Left lung (tissue), 14 donors: ENCODE results near the gene ATP13A1. TPM values are rescaled to one million over a fixed set of nuclear protein-coding genes. Genes with fewer than 3 reads are reported as not detected.

Source experiments
- ATAC-seq: fragments of 200-7000 bp; cut with Tn5 transposase; one replicate; pipeline ENCODE4 v1.9.1; 2020; ENCODE audit warnings: moderate library complexity
- DNase-seq, 4 donors: peaks; one replicate each; pipeline ENCODE4 v3.0.0-alpha.2; 2013 to 2020
- H3K27ac ChIP-seq, 2 donors: fragments of 200-600 bp; sonication (generic) in 1 of 2; one replicate each; pipeline versions ENCODE4 v1.5.0 to v1.8.0; 2020 to 2021
- H3K27me3 ChIP-seq, 2 donors: fragments of 200-600 bp; sonication (generic) in 1 of 2; one replicate each; pipeline versions ENCODE4 v1.5.0 to v1.8.0; 2020 to 2021
- H3K36me3 ChIP-seq, 2 donors: fragments of 200-600 bp; sonication (generic) in 1 of 2; one replicate each; pipeline versions ENCODE4 v1.5.0 to v1.8.0; 2020 to 2021
- H3K4me1 ChIP-seq, 2 donors: fragments of 200-600 bp; one replicate each; pipeline ENCODE4 v1.8.0; 2021
- H3K4me3 ChIP-seq, 2 donors: fragments of 200-600 bp; sonication (generic) in 1 of 2; one replicate each; pipeline versions ENCODE4 v1.5.0 to v1.8.0; 2020 to 2021; ENCODE audit warnings: mild to moderate bottlenecking in 1 of 2
- H3K9me3 ChIP-seq, 2 donors: fragments of 200-600 bp; sonication (generic) in 1 of 2; one replicate each; pipeline versions ENCODE4 v1.5.0 to v1.8.0; 2020 to 2021
- intact Hi-C, 2 donors: fragments of 100-400 bp; cut with DNase I; formaldehyde crosslinking; loops; one replicate each; pipeline versions ENCODE4 v1.11.2 to v1.14.2; 2022
- long read RNA-seq, 12 donors: library from polyadenylated mRNA in 2 of 12; unstranded in 2 of 12; transcript quantifications; one replicate each; pipeline ENCODE4 v2.0.0 and lab custom pipeline, GENCODE V29; 2019 to 2026
- polyA plus RNA-seq, 6 donors: library from polyadenylated mRNA; unstranded; fragments of 120-200 nt; gene quantifications; one replicate each; pipeline ENCODE4 v1.2.1, GENCODE V29; 2013; ENCODE audit not compliant: insufficient read length in 6 of 6
- total RNA-seq, 2 donors: library from RNA; stranded (reverse); fragmentation: NEBNext Ultra II Directional; extraction: Animal tissue kit (Norgen Biotek cat#: 25700); gene quantifications; one replicate each; pipeline ENCODE4 v1.2.1, GENCODE V29; 2021
- TF ChIP-seq, protein P1 (sequence below), 2 donors: fragments of 200-600 bp; sonication (generic) in 1 of 2; IDR thresholded peaks; one replicate each; pipeline versions ENCODE4 v1.5.0 to v1.8.0; 2021; ENCODE audit warnings: antibody characterized with exemption in 2 of 2
- donor health status: DM: no; HTN: yes; CAD: no.
- donor health status: DM: no; HTN: no; CAD: no.

Gene ATP13A1
- total RNA-seq (10 to 100 TPM; 51.2 to 74.8 TPM), polyA plus RNA-seq (10 to 100 TPM; 39.3 to 59.2 (median 43.3) TPM)
- long read RNA-seq, donor 1, partial matches to known transcripts = 0 of 1 reads
- long read RNA-seq, donor 1, other reads (novel, unspliced or antisense) = 0 of 1 reads
- long read RNA-seq, donor 2, partial matches to known transcripts = 0 of 2 reads
- long read RNA-seq, donor 2, other reads (novel, unspliced or antisense) = 0 of 2 reads
- long read RNA-seq, donor 3, transcript ATP13A1-202 (26 exons, 3,861 nt) = major isoform, 5 of 5 reads
- long read RNA-seq, donor 3, partial matches to known transcripts = 0 of 5 reads
- long read RNA-seq, donor 3, other reads (novel, unspliced or antisense) = 0 of 5 reads
- long read RNA-seq, donor 4, partial matches to known transcripts = 1 of 5 reads
- long read RNA-seq, donor 4, other reads (novel, unspliced or antisense) = 1 of 5 reads
- long read RNA-seq, donor 5, partial matches to known transcripts = 0 of 2 reads
- long read RNA-seq, donor 5, other reads (novel, unspliced or antisense) = 0 of 2 reads
- long read RNA-seq, donor 6, partial matches to known transcripts = 0 of 2 reads
- long read RNA-seq, donor 6, other reads (novel, unspliced or antisense) = 0 of 2 reads
- long read RNA-seq, donor 7 = 0 reads
- long read RNA-seq, donor 8, partial matches to known transcripts = 0 of 4 reads
- long read RNA-seq, donor 8, other reads (novel, unspliced or antisense) = 0 of 4 reads
- long read RNA-seq, donor 9 = 0 reads
- long read RNA-seq, donor 10, transcript ATP13A1-202 (26 exons, 3,861 nt) = major isoform, 6 of 12 reads
- long read RNA-seq, donor 10, partial matches to known transcripts = 4 of 12 reads
- long read RNA-seq, donor 10, other reads (novel, unspliced or antisense) = 2 of 12 reads
- long read RNA-seq, donor 11 = 0 reads
- long read RNA-seq, donor 12, partial matches to known transcripts = 8 of 10 reads
- long read RNA-seq, donor 12, other reads (novel, unspliced or antisense) = 0 of 10 reads

DNA sequence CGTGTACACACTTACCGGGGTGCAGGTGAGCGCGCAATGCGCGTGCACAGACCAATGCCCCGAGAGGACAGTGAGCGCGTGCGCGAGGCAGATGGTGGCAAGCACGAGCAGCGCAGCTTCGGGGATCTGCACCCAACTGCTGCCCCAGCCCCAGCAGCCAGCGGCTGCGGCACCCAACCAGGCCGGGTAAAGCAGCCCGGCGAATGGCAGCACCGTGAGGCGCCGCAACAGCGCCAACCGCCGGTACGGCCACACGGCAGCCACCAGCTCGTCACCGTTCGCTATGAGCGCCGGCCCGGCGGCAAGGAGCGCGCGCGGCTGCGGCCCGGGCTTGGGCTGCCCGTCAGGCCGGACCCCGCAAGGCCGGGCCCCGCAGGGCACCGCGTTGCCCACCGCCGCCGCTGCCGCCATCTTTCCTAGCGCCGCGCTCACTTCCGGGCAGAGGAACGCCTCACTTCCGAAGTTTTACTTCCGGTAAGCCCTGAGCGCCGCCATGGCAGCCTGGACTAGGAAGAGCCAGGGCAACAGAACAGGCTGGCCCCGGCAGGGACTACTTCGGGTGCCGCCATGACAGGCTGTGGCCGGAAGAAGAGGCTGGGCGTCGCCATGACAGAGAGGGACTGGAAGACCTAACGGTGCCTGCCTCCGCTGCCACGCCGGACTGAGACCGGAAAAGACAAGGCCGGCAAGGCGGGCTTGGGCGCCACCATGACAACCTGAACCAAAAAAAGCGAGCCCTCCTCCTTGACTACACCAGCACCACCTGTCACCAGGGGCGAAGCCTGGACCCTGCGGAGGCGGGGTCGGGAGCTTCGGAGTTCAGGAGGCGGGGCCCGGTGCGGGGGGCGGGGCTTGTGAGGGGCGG, at the start of gene ATP13A1:
Gene ATP13A1 (minus strand): TSS at position 421 of the 865 bp plus-strand sequence. CDS start 10 bp downstream, at position 411.
- Histone ChIP-seq H3K27me3 (no peaks in the 10 kb centered on the region), H3K4me3 (peak within 1 kb of the TSS; percentile 95 to 96), H3K9me3 (no peaks in the 10 kb centered on the region), H3K4me1 (peaks cover 12 to 41% of the 10 kb centered on the region in 2 donors), H3K36me3 (peaks cover 0 to 15% of the 10 kb centered on the region in 2 donors), H3K27ac (peak within 1 kb of the TSS; percentile 88 to 97)
- DNase-seq (peak; percentile 97 to 99 (median 98)), ATAC-seq (peak; percentile 94)
- TF ChIP-seq, protein P1, sequence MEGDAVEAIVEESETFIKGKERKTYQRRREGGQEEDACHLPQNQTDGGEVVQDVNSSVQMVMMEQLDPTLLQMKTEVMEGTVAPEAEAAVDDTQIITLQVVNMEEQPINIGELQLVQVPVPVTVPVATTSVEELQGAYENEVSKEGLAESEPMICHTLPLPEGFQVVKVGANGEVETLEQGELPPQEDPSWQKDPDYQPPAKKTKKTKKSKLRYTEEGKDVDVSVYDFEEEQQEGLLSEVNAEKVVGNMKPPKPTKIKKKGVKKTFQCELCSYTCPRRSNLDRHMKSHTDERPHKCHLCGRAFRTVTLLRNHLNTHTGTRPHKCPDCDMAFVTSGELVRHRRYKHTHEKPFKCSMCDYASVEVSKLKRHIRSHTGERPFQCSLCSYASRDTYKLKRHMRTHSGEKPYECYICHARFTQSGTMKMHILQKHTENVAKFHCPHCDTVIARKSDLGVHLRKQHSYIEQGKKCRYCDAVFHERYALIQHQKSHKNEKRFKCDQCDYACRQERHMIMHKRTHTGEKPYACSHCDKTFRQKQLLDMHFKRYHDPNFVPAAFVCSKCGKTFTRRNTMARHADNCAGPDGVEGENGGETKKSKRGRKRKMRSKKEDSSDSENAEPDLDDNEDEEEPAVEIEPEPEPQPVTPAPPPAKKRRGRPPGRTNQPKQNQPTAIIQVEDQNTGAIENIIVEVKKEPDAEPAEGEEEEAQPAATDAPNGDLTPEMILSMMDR (IDR thresholded peaks at IDR 0.05) = peak in 1 of 2 donors; percentile 15
- intact Hi-C loops = no loop called here

DNA sequence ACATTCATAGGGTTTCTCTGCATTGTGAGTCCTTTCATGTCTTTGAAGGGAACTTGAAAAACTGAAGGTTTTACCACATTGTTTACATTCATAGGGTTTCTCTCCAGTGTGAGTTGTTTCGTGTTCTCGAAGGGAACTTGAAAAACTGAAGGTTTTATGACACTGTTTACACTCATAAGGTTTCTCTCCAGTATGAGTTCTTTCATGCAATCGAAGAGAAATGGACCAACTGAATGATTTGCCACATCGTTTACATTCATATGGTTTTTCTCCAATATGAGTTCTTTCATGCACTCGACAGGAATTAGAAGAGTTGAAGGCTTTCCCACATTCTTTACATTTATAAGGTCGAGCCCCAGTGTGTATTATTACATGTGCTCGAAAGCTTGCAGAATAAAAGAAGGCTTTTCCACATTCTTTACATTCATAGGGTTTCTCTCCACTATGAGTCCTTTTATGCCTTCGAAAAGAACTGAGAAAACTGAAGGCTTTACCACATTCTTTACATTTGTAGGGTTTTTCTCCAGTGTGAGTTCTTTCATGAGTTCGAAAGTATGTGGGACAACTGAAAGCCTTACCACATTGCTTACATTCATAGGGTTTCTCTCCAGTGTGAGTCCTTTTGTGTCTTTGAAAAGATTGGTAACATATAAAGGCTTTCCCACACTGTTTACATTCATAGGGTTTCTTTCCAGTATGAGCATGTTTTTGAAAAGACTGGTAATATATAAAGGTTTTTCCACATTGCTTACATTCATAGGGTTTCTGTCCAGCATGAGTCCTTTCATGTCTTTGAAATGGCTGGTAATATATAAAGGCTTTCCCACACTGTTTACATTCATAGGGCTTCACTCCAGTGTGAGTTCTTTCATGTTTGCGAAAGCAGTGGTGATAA, 48.7 kb upstream of the ATP13A1 start:
- peaks cover 7 to 84% of the 10 kb centered on the region in 2 donors for H3K36me3 ChIP-seq
- H3K27ac ChIP-seq = no peak overlapping the region
- H3K4me1 ChIP-seq = no peaks in the 10 kb centered on the region
- DNase-seq (no peak), ATAC-seq (no peak)
- no peak overlapping the region for H3K4me3 ChIP-seq
- H3K9me3 ChIP-seq = peaks cover 23 to 100% of the 10 kb centered on the region in 2 donors
- TF ChIP-seq, protein P1 (IDR thresholded peaks at IDR 0.05) = no peak
- H3K27me3 ChIP-seq = no peaks in the 10 kb centered on the region
- intact Hi-C loops = no loop called here

DNA sequence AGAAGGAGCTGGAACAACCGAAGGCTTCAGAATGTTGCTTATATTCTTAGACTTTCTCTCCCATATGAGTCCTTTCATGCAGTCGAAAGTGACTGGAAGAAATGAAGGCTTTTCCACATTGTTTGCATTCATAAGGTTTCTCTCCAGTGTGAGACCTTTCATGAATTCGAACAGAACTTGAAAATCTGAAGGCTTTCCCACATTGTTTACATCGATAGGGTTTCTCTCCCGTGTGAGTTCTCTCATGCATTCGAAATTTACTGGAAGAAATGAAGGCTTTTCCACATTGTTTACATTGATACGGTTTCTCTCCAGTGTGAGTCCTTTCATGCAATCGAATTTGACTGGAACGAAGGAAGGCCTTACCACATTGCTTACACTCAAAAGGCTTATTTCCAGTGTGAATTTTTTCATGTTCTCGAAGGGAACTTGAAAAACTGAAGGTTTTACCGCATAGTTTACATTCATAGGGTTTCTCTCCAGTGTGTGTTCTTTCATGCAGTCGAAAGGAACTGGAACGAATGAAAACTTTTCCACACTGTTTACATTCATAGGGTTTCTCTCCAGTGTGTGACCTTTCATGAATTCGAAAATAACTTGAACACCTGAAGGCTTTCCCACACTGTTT, 47.9 kb upstream of the ATP13A1 start:
- Histone ChIP-seq H3K4me3 (no peak overlapping the region), H3K27me3 (no peaks in the 10 kb centered on the region), H3K27ac (no peak overlapping the region), H3K4me1 (no peaks in the 10 kb centered on the region), H3K36me3 (peaks cover 7 to 78% of the 10 kb centered on the region in 2 donors), H3K9me3 (peaks cover 23 to 100% of the 10 kb centered on the region in 2 donors)
- DNase-seq = no peak
- ATAC-seq = no peak
- TF ChIP-seq, protein P1 (IDR thresholded peaks at IDR 0.05) = no peak
- intact Hi-C loops = no loop called here

DNA sequence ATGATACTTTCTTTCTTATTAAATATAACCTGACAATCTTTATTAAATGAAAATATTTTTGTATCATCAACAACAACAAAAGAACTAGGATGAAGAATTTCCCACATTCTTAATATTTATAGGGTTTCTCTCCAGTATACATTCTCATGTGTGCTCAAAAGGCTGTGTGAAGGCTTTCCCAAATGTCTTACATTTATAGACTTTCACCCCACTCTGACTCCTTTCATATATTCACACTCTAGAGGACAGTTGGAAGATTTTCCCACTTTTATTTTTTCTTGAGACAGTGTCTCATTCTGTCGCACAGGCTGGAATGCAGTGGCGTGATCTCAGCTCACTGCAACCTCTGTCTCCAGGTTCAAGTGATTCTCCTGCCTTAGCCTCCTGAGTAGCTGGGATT, 47.0 kb upstream of the ATP13A1 start:
- Histone ChIP-seq H3K4me1 (no peaks in the 10 kb centered on the region), H3K27ac (no peak overlapping the region), H3K4me3 (no peak overlapping the region), H3K36me3 (peaks cover 7 to 70% of the 10 kb centered on the region in 2 donors), H3K27me3 (no peaks in the 10 kb centered on the region), H3K9me3 (peaks cover 15 to 100% of the 10 kb centered on the region in 2 donors)
- intact Hi-C loops = no loop called here
- DNase-seq (no peak), ATAC-seq (no peak)
- TF ChIP-seq, protein P1 (IDR thresholded peaks at IDR 0.05) = no peak
